Measurements from ENCODE around the gene KIAA1671.

DNA sequence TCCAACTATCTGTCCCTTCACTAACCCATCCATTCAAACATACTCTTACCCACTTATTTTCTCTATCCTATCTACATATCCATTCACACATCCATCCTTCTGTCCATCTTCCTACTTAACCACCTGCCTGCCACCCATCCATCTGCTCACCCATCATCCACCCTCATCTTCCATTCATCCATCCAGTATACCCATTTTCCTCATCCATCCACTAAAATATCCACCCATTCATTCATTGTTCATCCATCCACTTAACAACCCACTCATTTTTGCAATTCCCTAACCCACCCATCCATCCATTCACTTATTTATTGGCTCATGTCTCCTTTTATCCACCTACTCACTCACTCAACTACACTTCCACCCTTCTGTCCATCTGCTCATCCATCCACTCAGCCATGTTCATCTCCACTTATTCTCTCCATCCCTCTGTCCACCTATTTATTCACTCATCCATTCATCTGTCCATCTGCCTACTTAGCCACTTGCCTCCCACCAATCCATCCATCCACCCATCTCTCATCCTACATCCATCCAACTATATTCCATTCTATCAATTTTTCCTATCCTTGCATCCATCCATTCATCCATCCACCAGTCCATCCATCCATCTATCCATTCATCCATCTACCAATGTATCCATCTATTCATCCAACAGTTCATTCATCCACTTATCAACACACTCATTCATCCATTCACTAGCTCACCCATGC lies 16.6 kb upstream of the KIAA1671 start:
- TF ChIP-seq, protein P1, sequence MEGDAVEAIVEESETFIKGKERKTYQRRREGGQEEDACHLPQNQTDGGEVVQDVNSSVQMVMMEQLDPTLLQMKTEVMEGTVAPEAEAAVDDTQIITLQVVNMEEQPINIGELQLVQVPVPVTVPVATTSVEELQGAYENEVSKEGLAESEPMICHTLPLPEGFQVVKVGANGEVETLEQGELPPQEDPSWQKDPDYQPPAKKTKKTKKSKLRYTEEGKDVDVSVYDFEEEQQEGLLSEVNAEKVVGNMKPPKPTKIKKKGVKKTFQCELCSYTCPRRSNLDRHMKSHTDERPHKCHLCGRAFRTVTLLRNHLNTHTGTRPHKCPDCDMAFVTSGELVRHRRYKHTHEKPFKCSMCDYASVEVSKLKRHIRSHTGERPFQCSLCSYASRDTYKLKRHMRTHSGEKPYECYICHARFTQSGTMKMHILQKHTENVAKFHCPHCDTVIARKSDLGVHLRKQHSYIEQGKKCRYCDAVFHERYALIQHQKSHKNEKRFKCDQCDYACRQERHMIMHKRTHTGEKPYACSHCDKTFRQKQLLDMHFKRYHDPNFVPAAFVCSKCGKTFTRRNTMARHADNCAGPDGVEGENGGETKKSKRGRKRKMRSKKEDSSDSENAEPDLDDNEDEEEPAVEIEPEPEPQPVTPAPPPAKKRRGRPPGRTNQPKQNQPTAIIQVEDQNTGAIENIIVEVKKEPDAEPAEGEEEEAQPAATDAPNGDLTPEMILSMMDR (IDR thresholded peaks at IDR 0.05; ENCODE audit: low read depth, low read length, missing input control) = no peak
- TF ChIP-seq TAF1 (conservative IDR thresholded peaks at IDR 0.05) (no peak), SP1 (IDR thresholded peaks at IDR 0.05) (no peak), RAD21 (IDR thresholded peaks at IDR 0.05) (no peak), YY1 (IDR thresholded peaks at IDR 0.05) (no peak)
- TF ChIP-seq, protein P2, sequence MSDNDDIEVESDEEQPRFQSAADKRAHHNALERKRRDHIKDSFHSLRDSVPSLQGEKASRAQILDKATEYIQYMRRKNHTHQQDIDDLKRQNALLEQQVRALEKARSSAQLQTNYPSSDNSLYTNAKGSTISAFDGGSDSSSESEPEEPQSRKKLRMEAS (IDR thresholded peaks at IDR 0.05) = no peak

Measured in liver (tissue), 3 donors.